C4-2B (cell line): ENCODE measurements around the gene RFNG.

ENCODE experiments used
- H3K27ac ChIP-seq: fragments of 450-650 bp; 2 replicates; pipeline ENCODE4 v1.5.1; 2017
- CTCF ChIP-seq: fragments of 450-650 bp; conservative IDR thresholded peaks from 2 replicates; pipeline ENCODE4 v1.5.1; 2017; ENCODE audit warnings: mild to moderate bottlenecking
- ZFX ChIP-seq: fragments of 450-650 bp; IDR thresholded peaks from 2 replicates; pipeline ENCODE4 v1.6.1; 2017

RFNG gene

GRCh38 chr17:82055965-82056728 is 4.5 kb upstream of the RFNG start:
- no peak for TF ChIP-seq ZFX
- TF ChIP-seq CTCF, result no peak

GRCh38 chr17:82055023-82055964 is 3.7 kb upstream of the RFNG start:
- peak overlapping the region; percentile 0; the same call in 1 of the 2 replicates for H3K27ac ChIP-seq
- TF ChIP-seq ZFX (no peak), CTCF (no peak)

More at GRCh38 chr17:82055965-82056728, 4.5 kb upstream of the RFNG start:
- H3K27ac ChIP-seq, result peak overlapping the region; percentile 0; the same call in 1 of the 2 replicates

- H3K27ac ChIP-seq, result no peak overlapping the region
- no peak for TF ChIP-seq ZFX
- no peak for TF ChIP-seq CTCF
These were observed 2.9 kb upstream of the RFNG start for GRCh38 chr17:82054351-82055022.

GRCh38 chr17:82053556-82054263 is 2.1 kb upstream of the RFNG start:
- TF ChIP-seq ZFX (no peak), CTCF (no peak)

GRCh38 chr17:82053130-82053529 is 1.5 kb upstream of the RFNG start:
- peak overlapping the region; percentile 75 for H3K27ac ChIP-seq

More at GRCh38 chr17:82053556-82054263, 2.1 kb upstream of the RFNG start:
- no peak overlapping the region for H3K27ac ChIP-seq

GRCh38 chr17:82052638-82053059 is 1.0 kb upstream of the RFNG start:
- peak overlapping the region; percentile 75 for H3K27ac ChIP-seq

More at GRCh38 chr17:82053130-82053529, 1.5 kb upstream of the RFNG start:
- no peak for TF ChIP-seq CTCF
- TF ChIP-seq ZFX, result no peak

More at GRCh38 chr17:82052638-82053059, 1.0 kb upstream of the RFNG start:
- TF ChIP-seq CTCF, result no peak
- TF ChIP-seq ZFX, result no peak
